Esophagus muscularis mucosa (tissue), 3 donors: ENCODE measurements around the gene DCDC2.

Source experiments
- POLR2AphosphoS5 ChIP-seq, 2 donors: sonication (generic); formaldehyde crosslinking; IDR thresholded peaks; one replicate each; pipeline ENCODE4 v1.6.1; 2017; ENCODE audit warnings: antibody characterized with exemption in 2 of 2
- TF ChIP-seq, protein P1 (sequence below), 3 experiments: fragments of 200-600 bp in 2 of 3; fragments of 450-650 bp in 1 of 3; sonication (generic) in 2 of 3; IDR thresholded peaks; one replicate each; pipeline ENCODE4 v1.5.1; 2017 to 2019; ENCODE audit warnings: antibody characterized with exemption in 3 of 3, mild to moderate bottlenecking in 2 of 3, moderate library complexity in 1 of 3

DNA sequence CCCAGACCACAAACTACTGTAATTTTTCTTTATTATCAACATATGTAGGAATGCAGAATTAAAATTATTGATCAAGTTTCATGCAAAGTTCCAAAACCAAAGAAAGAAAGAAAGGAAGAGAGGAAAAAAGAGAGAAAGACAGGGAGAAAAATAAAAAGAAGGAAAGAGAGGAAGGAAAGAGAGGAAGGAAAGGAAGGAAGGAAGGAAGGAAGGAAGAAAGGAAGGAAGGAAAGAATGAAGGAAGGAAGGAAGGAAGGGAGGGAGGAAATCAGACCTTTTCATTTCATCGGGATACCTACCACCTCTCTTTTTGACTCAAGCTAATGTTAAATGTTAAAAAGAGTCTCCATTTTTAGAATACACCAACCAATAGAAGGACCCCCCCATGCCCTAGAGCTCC is 31.9 kb downstream of the DCDC2 start:
- TF ChIP-seq POLR2AphosphoS5 (IDR thresholded peaks at IDR 0.05): no peak
- TF ChIP-seq, protein P1, sequence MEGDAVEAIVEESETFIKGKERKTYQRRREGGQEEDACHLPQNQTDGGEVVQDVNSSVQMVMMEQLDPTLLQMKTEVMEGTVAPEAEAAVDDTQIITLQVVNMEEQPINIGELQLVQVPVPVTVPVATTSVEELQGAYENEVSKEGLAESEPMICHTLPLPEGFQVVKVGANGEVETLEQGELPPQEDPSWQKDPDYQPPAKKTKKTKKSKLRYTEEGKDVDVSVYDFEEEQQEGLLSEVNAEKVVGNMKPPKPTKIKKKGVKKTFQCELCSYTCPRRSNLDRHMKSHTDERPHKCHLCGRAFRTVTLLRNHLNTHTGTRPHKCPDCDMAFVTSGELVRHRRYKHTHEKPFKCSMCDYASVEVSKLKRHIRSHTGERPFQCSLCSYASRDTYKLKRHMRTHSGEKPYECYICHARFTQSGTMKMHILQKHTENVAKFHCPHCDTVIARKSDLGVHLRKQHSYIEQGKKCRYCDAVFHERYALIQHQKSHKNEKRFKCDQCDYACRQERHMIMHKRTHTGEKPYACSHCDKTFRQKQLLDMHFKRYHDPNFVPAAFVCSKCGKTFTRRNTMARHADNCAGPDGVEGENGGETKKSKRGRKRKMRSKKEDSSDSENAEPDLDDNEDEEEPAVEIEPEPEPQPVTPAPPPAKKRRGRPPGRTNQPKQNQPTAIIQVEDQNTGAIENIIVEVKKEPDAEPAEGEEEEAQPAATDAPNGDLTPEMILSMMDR (IDR thresholded peaks at IDR 0.05): no peak
